Mammary epithelial cell (primary cell): Measurements from ENCODE around the gene IFI6.

Experiments
- CTCF ChIP-seq, 2 donors: IDR thresholded peaks in 1 of 2; conservative IDR thresholded peaks in 1 of 2; 2 replicates each; pipeline ENCODE4 v1.5.1; 2011 to 2012; ENCODE audit warnings: inconsistent platforms in 2 of 2, low read length in 2 of 2, mild to moderate bottlenecking in 2 of 2, control low read depth in 1 of 2, low read depth in 1 of 2; ENCODE audit not compliant: insufficient read depth in 1 of 2; ENCODE audit errors: extremely low read depth in 1 of 2
- EZH2 ChIP-seq: IDR thresholded peaks from 2 replicates; pipeline ENCODE4 v1.6.1; 2012; ENCODE audit warnings: low read length, inconsistent platforms, borderline replicate concordance

- TF ChIP-seq CTCF (conservative IDR thresholded peaks at IDR 0.05 in 1 of 2, IDR thresholded peaks at IDR 0.05 in 1 of 2; ENCODE audit: extremely low read depth in 1 of 2, insufficient read depth in 1 of 2, low read depth in 1 of 2, low read length in 2 of 2) (no peak), EZH2 (no peak)
Measured at GRCh38 chr1:27644369-27645070, 27.5 kb downstream of the IFI6 start.
